DND-41 (cell line): ENCODE measurements around the gene AP1B1.

Experiments
- CTCF ChIP-seq: IDR thresholded peaks from 2 replicates; pipeline ENCODE4 v1.5.1; 2012; ENCODE audit warnings: borderline replicate concordance, low read length, moderate library complexity, mild to moderate bottlenecking; ENCODE audit not compliant: poor library complexity, severe bottlenecking; ENCODE audit errors: extremely low read depth
- EZH2 ChIP-seq: IDR thresholded peaks from 3 replicates; pipeline ENCODE4 v1.6.1; 2012; ENCODE audit warnings: borderline replicate concordance, low read depth, mild to moderate bottlenecking, moderate library complexity, low read length, inconsistent platforms; ENCODE audit not compliant: severe bottlenecking

GRCh38 chr22:29408940-29409339, 20.6 kb upstream of the AP1B1 start:
- TF ChIP-seq CTCF (no peak), EZH2 (no peak)
